ENCODE data around the gene SF1.

GRCh38 chr11:64745189-64745520 is 33.2 kb downstream of the SF1 start:
- TF ChIP-seq CTCF (IDR thresholded peaks at IDR 0.05) (no peak), POLR2A (IDR thresholded peaks at IDR 0.05) (no peak)
